Neutrophil (primary cell): ENCODE data around the gene RCAN1.
"Not testable (repeated sequence)": the region's sequence is repeated elsewhere in the genome, so short reads cannot be mapped to it uniquely, and the experiment has no call there.

Experiments used
- H3K27ac ChIP-seq: fragments of 200-600 bp; sonication (generic); 2 replicates; pipeline ENCODE4 v1.5.1; 2016; ENCODE audit warnings: mild to moderate bottlenecking, moderate library complexity
- H3K27me3 ChIP-seq: fragments of 200-600 bp; sonication (generic); 2 replicates; pipeline ENCODE4 v1.6.0; 2016; ENCODE audit warnings: mild to moderate bottlenecking
- H3K36me3 ChIP-seq: fragments of 200-600 bp; sonication (generic); 2 replicates; pipeline ENCODE4 v1.5.1; 2017
- H3K4me1 ChIP-seq, 2 experiments: fragments of 200-600 bp in 1 of 2; sonication (generic) in 1 of 2; 1 replicate in 1 of 2; 2 replicates in 1 of 2; pipeline versions ENCODE4 v1.5.1 to v1.6.1; 2013 to 2016; ENCODE audit warnings: low read depth in 1 of 2, low read length in 1 of 2, mild to moderate bottlenecking in 1 of 2, moderate library complexity in 1 of 2; ENCODE audit not compliant: control insufficient read depth in 1 of 2, insufficient read depth in 1 of 2
- H3K4me3 ChIP-seq, 2 experiments: fragments of 200-600 bp in 1 of 2; sonication (generic) in 1 of 2; 1 replicate in 1 of 2; 2 replicates in 1 of 2; pipeline ENCODE4 v1.5.1; 2013 to 2016; ENCODE audit warnings: low read depth in 1 of 2, low read length in 1 of 2, mild to moderate bottlenecking in 1 of 2, moderate library complexity in 1 of 2
- H3K9me3 ChIP-seq: fragments of 200-600 bp; sonication (generic); 2 replicates; pipeline ENCODE4 v1.5.1; 2016
- TF ChIP-seq, protein P1 (sequence below): fragments of 200-600 bp; sonication (generic); IDR thresholded peaks from 2 replicates; pipeline ENCODE4 v1.5.1; 2016; ENCODE audit warnings: antibody characterized with exemption

Gene RCAN1

DNA sequence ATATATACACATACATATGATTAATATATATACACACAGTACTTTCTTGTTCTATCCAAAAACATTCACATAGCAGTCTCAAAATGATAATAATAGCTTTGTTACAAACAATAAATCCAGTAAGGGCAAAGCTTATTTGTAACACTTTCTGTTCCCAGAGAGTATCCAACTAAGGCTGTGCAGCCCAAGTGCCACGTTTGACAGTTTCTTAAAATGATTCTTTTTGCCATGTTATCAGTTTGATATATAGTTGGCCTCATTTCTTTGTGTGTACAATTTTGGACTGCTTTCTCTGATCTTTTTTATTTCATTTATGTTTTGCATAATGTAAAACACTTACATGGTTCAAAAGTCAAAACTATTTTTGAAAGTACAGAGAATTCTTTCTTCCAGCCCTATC lies 114.7 kb downstream of the RCAN1 start:
- Histone ChIP-seq H3K27me3 (no peaks in the 10 kb centered on the region), H3K36me3 (peaks cover 53% of the 10 kb centered on the region), H3K27ac (no peak overlapping the region), H3K4me1 (peaks cover 0 to 10% of the 10 kb centered on the region in 2 experiments), H3K4me3 (no peak overlapping the region), H3K9me3 (no peaks in the 10 kb centered on the region)
- TF ChIP-seq, protein P1, sequence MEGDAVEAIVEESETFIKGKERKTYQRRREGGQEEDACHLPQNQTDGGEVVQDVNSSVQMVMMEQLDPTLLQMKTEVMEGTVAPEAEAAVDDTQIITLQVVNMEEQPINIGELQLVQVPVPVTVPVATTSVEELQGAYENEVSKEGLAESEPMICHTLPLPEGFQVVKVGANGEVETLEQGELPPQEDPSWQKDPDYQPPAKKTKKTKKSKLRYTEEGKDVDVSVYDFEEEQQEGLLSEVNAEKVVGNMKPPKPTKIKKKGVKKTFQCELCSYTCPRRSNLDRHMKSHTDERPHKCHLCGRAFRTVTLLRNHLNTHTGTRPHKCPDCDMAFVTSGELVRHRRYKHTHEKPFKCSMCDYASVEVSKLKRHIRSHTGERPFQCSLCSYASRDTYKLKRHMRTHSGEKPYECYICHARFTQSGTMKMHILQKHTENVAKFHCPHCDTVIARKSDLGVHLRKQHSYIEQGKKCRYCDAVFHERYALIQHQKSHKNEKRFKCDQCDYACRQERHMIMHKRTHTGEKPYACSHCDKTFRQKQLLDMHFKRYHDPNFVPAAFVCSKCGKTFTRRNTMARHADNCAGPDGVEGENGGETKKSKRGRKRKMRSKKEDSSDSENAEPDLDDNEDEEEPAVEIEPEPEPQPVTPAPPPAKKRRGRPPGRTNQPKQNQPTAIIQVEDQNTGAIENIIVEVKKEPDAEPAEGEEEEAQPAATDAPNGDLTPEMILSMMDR: no peak

DNA sequence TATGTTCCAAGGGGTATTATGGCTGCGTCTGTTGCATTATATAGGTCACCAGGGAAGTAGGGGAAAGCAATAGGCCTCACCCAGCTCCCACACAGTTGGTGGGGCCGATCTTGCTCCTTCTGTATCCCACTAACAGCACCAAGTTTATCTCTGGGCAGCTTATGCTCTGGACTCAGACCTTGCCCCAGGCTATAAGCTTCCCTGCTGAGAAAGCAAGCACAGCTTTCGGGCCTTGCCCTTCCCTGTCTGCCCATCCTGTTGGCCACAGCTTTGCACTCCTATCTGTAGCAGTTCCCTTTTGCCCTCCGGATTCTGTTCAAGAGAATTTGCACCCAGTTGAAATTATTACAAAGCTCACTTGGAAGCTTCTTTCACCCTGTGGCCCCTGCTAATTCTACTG lies 115.8 kb downstream of the RCAN1 start:
- Histone ChIP-seq H3K27me3 (no peaks in the 10 kb centered on the region), H3K4me1 (peaks cover 0 to 10% of the 10 kb centered on the region in 2 experiments), H3K36me3 (peaks cover 42% of the 10 kb centered on the region), H3K27ac (peak overlapping the region; percentile 28), H3K4me3 (no peak overlapping the region), H3K9me3 (no peaks in the 10 kb centered on the region)
- TF ChIP-seq, protein P1: no peak

DNA sequence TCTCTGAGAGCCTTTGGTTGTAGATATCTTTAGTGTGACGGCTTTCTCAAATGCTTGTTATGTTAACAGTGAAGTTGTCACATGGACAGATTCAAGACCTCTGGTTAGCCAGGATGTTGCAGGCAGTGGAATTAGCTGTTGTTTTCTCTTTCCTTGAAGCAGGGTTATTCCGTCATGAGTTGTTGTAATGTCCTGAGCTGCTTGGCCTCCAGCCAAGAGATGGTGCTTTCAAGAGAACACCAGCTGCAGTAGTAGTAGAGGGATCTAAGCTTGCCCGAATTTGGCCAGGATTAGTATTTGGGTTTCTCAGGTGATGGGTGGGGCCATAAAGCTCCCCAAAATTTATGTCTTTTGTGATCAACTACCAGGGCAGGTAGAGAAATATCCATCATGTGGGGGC lies 116.3 kb downstream of the RCAN1 start:
- Histone ChIP-seq H3K27ac (peak overlapping the region; percentile 28), H3K4me3 (no peak overlapping the region), H3K9me3 (no peaks in the 10 kb centered on the region), H3K27me3 (no peaks in the 10 kb centered on the region), H3K36me3 (peaks cover 37% of the 10 kb centered on the region), H3K4me1 (peaks cover 0 to 10% of the 10 kb centered on the region in 2 experiments)
- TF ChIP-seq, protein P1: no peak

DNA sequence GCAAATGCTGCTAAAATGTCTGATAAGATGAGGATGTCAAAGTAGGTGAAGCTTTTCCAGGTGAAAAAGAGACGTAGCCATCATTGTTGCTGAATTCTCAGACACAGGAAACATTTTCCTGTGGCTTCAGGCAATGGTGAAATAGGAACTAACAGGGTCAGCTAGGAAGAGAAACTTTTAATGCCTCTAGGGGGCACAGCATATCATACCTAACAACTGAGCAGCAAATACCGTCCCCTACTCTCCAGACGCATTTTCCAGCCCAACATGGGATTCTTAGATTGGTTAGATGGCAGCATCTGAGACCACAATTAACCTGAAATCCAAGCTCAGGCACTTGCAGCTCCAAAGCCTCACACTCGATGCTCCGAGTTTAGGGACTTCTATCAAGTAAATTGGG lies 131.1 kb downstream of the RCAN1 start:
- not testable (repeated sequence) for H3K4me1 ChIP-seq, H3K4me3 ChIP-seq, H3K27me3 ChIP-seq

DNA sequence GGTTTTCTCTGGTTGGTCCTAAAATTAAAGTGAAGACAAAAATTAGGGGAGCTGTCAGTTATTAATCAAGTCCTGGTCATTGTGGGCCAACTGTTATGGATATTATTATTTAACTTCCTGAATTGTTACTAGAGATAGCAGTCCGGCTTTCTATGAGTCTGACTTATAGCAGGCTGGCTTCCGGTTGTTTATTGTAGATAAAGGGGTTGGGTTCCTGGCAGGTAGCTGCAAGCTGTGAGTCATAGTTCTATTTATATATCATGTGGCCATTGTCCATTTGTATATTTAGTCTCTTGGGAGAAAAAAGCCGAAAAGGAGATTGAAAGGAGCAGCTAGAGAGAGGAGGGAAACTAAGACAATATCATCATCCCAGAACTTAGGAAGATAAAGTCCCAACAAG lies 131.5 kb downstream of the RCAN1 start:
- not testable (repeated sequence) for H3K4me1 ChIP-seq, H3K27me3 ChIP-seq, H3K27ac ChIP-seq, H3K4me3 ChIP-seq, H3K9me3 ChIP-seq, H3K36me3 ChIP-seq

More for the DNA sequence above, 131.1 kb downstream of the RCAN1 start:
- H3K36me3 ChIP-seq, H3K9me3 ChIP-seq, H3K27ac ChIP-seq: not testable (repeated sequence)

DNA sequence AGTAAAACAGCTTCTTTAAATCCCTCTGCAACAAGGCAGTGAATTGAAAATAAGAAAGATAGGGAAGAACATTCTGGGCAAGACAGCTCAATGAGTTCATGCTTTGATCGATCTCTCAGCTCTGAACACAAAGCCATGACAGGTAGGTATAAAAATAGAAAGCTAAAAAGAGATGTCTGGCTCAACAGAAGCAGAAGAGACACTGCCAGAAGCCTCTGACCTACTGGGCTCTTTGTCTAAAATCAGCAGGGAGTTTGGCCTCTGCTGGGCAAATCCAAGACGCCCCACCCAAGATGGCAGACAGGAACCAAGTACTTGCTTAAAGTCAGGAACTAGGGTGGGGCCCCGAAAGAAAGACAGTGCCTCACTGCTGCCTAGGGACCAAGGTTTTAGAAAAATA lies 147.6 kb downstream of the RCAN1 start:
- H3K4me3 ChIP-seq, H3K27ac ChIP-seq, H3K4me1 ChIP-seq, H3K27me3 ChIP-seq, H3K36me3 ChIP-seq, H3K9me3 ChIP-seq: not testable (repeated sequence)
